Activated gamma-delta T cell treated with Interleukin-2 at 50 U/mL for 16 hours (primary cell): Measurements from ENCODE around the gene BORCS5.

Experiments used
- DNase-seq: peaks from one replicate; pipeline ENCODE4 v3.0.0-alpha.2; 2020

BORCS5 gene

DNA sequence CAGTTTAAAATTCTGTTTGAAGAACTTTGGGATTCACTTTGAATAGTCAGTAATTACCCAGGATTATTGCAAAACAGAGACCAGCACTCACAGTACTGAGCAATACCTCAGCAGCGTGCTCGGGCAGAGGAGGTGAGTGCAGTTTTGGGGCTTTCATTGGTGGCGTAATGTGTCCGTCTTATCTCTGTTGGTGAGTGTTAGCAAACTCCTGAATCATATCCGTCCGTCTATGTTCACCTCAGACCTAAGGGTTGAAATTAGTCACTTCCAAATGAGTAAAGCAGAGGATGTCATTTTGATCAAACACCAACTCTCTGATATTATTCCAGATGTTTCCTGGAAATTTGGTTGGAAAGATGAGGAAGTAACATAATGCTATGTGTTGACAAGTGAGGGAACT is 82.8 kb downstream of the BORCS5 start:
- peak; percentile 46 for DNase-seq

GRCh38 chr12:12440784-12441428 is 84.0 kb downstream of the BORCS5 start:
- no peak for DNase-seq

GRCh38 chr12:12441429-12441807 is 84.5 kb downstream of the BORCS5 start:
- no peak for DNase-seq

DNA sequence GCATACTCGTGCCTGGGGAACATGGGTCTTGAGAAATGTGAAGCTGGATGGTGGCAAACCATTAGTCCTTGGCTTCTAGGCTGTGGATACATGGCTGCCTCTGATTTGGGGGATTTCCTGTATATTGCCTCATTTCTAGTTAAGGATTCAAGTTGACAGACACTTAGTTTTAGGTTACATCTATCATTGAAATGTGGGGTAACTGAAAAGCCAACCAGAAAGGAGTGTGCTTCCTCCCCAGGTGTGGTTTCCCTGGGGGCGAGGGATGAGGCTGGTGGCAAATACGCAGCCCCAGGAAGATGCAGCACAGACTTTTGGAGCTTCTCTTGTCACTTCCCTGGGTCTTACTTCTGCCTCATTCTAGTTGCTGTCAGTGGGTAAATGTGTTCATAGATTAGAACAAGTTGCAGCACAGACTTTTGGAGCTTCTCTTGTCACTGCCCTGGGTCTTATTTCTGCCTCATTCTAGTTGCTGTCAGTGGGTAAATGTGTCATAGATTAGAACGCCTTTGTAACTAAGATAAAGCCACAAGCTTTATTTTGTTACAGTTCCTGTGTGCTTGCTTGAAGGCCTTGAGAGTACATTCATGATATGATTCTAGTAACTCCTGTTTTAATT is 85.1 kb downstream of the BORCS5 start:
- peak; percentile 47 for DNase-seq

DNA sequence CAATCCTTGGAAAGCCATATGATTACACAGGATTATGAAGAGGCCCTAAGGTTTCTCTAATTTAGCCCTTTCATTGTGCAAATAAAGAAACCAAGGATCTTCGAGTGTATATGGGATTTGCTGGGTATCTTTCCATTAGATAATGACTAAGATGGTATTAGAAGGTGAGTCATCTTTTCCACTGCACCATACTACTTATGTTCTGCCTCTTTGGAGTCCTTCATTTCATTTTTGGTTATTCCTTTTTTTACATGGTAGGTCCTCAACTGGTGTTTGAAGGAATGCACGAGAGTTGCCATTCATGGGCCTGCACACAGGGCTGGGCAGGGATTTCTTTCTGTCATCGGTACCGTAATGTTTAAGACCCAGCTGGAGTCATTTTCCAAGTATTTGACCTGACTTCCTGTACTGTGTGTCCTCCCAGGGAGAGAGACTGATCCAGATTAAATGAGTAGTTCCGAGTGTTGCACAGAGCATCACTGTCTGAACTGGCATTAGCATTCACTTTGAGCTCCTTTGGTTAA is 85.7 kb downstream of the BORCS5 start:
- DNase-seq: no peak

GRCh38 chr12:12443431-12443878 is 86.6 kb downstream of the BORCS5 start:
- no peak for DNase-seq

- no peak for DNase-seq
Observed at GRCh38 chr12:12445165-12445881, 88.4 kb downstream of the BORCS5 start.

GRCh38 chr12:12445882-12446181 is 89.0 kb downstream of the BORCS5 start:
- no peak for DNase-seq

DNA sequence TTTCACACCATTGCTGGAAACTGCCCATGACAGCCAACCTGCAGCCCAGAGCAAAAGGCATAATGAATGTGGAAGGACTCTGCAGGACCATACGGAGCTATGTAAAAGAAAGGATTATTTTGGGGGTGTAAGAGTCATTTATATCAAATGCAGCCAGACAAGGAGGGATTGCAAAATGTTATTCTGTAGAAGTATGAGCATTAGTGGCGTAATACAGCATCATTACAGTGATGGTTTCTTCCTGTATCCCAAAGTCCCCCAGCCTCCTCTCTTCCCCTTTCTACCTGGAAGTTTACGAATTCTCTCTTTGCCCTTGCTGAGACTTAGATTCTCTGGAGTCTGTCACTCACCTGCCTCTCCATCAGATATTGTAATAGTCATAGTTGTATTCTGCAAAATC is 89.9 kb downstream of the BORCS5 start:
- no peak for DNase-seq

- no peak for DNase-seq
Observed at GRCh38 chr12:12447236-12447635, 90.4 kb downstream of the BORCS5 start.

DNA sequence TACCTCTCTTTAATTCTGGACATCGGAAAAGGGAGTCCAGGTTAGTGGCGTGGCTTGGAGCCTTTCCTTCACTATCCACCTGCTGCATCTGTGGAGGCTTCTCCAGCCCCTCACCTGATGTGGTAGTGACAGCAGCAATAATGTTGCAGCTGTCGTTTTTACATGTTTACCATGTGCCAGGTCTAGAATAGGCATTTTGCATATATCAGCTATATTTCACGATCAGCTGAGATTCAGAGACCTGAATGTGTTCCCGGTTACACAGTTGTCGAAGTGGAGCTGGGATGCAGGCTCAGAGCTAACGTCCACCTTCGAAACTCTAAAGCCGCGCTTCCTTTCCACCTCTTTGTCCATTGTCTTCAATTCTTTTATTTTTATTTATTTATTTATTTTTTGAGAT is 91.0 kb downstream of the BORCS5 start:
- no peak for DNase-seq

DNA sequence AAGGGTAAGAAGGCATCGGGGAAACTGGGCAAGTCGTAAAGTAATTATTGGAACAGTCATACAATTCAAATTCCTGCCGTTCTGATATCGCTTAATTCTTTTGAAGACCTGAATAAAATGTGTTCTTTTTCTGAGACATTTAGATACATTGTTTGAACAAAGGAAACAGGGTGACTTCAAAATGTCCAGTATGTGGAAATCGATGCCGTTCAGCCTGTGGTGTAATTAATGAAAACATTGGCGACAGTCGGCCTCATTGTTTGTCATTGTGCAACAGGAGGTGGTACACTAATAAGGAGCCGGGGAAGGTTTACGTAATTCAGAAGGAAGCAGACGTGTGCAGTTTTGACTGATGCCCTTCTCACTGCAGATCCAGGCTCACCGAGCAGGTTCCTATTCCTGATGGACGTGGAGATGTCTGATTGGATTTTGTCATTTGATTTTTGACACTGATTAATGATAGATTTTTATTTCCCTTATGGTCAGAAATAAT is 92.7 kb downstream of the BORCS5 start:
- DNase-seq: no peak

DNA sequence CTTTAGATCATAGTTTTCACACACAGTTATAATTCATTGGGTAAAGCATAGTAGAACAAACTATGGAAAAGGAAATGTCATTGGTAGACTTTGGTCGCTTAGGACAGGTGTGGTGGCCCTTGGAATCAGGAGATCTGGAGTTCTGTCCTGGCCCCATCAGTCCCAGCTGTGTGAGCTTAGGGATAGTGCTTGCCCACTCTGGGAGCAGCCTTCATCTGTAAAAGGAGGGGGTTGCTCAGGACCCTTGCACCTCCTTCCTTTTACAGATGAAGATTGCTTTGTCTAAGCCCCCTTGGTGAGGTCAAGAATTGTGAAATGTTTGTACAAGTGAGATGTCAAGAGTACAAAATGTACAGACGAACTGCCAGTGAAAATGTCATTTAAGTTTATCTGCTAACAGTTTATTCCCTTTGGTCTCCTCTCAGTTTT is 93.2 kb downstream of the BORCS5 start:
- DNase-seq: no peak

DNA sequence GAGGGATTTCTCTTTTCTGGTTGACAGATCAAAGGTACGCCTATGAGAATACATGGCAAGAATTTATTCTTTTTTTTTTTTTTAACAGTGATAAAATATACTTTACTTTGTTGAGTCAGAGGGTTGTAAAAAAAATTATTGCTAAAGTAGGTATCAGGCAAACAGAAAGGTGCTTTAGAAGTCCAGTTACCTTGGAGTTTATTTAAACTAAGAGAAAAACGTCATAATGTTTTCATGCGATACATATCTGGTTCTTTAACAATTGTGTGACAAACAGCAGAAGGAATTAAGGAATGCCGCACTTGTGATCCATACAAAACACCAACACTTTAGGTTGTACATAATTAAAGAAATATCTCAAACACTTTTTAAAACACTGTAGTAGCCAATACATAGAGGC is 94.2 kb downstream of the BORCS5 start:
- no peak for DNase-seq

GRCh38 chr12:12452326-12452902 is 95.5 kb downstream of the BORCS5 start:
- DNase-seq: no peak

- DNase-seq: no peak
Observed at GRCh38 chr12:12453635-12454034, 96.8 kb downstream of the BORCS5 start.

GRCh38 chr12:12454315-12454714 is 97.4 kb downstream of the BORCS5 start:
- no peak for DNase-seq

DNA sequence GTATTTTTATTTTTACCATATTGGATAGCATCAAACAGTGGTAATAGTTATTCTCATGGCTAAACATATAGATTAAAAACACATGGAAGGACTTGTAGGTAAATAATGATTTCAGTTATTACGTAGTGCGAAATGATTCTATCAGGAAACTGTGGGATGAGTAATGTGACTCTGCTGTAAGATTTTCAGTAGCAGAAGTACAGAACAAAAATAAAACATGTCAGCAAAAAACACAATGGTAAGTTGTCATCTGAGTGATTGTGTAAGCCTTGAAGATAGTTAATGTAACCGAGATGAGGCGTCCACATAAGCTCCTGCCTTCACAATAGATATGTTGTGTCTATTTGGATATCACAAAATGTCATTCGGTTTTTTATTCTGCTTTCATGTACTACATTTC is 99.8 kb downstream of the BORCS5 start:
- DNase-seq: no peak

DNA sequence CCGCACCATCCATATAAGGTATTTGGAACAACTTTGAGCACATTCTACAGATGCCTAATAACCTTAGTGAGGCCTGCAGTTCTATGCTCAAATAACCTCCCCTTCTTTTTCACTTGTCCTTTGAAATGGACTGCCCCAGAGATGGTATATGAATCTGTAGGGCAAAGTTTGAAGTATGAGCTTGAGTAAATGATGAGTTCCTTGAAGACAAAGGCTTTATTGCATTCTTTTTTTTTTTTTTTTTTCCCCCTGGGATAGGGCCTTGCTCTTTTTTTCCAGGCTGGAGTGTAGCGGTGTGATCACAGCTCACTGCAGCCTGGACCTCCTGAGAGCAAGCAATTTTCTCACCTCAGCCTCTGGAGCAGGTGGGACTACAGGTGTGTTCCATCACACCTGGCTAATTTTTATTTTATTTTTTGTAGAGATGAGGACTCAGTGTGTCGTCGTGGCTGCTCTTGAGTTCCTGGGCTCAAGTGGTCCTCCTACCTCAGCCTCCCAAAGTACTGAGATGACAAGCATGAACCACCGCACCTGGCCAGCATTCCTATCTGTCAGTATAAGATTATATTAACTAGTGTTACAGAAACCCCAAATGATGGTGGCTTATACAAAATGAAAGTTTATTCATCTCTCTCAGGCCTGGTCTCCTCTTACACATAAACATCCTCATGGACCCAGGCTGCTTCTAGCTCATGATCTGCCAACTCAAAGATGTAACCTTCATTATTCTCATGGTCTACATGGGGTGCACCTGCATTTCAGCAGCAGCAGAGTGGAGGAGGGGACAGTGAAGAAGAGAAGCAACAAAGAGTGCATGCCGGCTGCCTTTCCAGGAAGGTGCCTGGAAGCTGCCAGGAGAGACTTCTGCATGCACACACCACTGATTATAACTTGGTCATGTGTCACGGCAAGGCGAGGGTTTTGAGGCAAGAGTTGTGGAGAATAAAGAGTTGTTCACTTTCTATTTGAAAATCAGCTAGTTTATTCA is 104.4 kb downstream of the BORCS5 start:
- DNase-seq: no peak

DNA sequence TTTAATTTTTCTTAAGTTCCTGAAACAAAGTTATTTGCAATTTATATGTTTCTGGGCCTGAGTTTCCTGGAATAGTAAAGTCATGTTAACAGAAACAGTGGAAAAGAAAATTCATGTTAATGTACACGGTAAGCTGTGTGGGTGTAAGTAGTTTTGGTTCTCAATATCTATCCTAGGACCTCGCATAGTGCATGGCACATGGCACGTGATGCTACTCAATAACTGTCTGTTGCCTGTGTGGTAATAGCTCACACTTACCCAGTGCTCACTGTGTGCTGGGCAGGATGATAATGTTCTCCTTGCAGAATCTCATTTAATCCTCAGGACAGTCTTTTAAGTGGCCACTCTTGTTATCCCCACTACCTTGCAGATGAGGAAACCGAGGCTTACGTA is 105.0 kb downstream of the BORCS5 start:
- no peak for DNase-seq

DNA sequence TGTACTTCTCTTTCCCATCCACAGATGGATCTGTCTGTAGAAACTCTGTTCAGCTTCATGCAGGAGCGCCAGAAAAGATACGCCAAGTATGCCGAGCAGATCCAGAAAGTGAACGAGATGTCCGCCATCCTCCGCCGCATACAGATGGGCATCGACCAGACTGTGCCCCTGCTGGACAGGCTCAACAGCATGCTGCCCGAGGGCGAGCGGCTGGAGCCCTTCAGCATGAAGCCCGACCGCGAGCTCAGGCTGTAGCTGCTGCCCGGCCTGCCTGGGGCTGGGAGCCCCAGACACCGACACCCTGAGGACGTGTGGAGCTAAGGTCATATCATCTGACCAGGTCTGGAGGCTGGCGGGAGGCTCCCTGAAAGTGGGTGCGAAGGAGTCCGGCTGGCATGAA is 108.6 kb downstream of the BORCS5 start:
- DNase-seq: no peak

DNA sequence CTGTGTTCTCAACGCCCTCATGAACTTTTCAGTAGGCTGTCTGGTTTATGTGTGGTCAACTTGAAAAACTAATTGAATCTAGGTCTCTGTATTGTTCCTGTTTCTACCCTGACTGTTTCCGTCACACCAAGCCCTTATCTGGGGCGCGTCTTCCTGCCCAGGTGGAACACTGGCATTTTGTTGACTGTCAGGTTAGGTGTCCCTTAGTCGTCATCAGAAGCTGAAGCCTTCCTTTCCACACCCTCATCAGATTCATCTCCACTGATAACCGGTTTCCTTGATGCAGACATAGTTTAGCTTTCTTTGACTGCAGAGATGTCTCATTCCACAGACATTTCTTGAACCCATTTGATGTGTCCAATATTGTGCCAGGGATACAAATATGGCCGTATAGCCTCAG is 109.3 kb downstream of the BORCS5 start:
- peak; percentile 54 for DNase-seq
